Body of pancreas (tissue), 4 donors: ENCODE results near the gene FAM83F.

ENCODE experiments used
- POLR2A ChIP-seq, 3 donors: fragments of 450-650 bp; IDR thresholded peaks; one replicate each; pipeline ENCODE4 v1.6.1; 2016; ENCODE audit warnings: antibody characterized with exemption in 3 of 3, mild to moderate bottlenecking in 2 of 3
- TF ChIP-seq, protein P1 (sequence below), 7 experiments: fragments of 450-650 bp in 4 of 7; fragments of 200-600 bp in 3 of 7; sonication (generic) in 3 of 7; IDR thresholded peaks; one replicate each; pipeline ENCODE4 v1.5.1; 2016 to 2019; ENCODE audit warnings: antibody characterized with exemption in 7 of 7

DNA sequence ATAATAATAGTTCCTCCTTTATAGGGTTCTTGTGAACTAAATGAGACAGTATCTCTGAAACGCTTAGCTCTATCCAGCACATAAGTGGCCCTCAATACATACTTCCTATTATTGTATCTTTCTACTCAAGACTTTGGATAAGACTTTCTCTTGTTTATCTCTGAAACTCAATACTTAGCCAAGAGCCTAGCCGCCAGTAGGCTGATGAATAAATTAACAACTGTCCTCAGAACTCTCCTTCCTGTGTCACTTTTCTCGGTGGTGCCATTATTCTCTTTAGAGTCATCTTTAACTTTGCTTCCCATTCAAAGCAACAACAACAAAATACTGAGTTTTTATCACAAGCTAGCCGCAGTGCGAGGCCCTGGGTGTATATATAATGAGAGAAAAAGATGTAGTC, 86.9 kb downstream of the FAM83F start:
- TF ChIP-seq, protein P1, sequence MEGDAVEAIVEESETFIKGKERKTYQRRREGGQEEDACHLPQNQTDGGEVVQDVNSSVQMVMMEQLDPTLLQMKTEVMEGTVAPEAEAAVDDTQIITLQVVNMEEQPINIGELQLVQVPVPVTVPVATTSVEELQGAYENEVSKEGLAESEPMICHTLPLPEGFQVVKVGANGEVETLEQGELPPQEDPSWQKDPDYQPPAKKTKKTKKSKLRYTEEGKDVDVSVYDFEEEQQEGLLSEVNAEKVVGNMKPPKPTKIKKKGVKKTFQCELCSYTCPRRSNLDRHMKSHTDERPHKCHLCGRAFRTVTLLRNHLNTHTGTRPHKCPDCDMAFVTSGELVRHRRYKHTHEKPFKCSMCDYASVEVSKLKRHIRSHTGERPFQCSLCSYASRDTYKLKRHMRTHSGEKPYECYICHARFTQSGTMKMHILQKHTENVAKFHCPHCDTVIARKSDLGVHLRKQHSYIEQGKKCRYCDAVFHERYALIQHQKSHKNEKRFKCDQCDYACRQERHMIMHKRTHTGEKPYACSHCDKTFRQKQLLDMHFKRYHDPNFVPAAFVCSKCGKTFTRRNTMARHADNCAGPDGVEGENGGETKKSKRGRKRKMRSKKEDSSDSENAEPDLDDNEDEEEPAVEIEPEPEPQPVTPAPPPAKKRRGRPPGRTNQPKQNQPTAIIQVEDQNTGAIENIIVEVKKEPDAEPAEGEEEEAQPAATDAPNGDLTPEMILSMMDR (IDR thresholded peaks at IDR 0.05), result no peak
- no peak for TF ChIP-seq POLR2A (IDR thresholded peaks at IDR 0.05)
